Stimulated activated CD4-positive, alpha-beta T cell treated with anti-CD3 and anti-CD28 coated beads, TNF-alpha, amount 100 ng/mL, for 24 hours (primary cell): ENCODE measurements around the gene VEGFB.

ENCODE experiments used
- DNase-seq, 3 experiments: peaks; one replicate each; pipeline ENCODE4 v3.0.0-alpha.2; 2020; ENCODE audit warnings: low read depth in 3 of 3

Gene VEGFB

DNA sequence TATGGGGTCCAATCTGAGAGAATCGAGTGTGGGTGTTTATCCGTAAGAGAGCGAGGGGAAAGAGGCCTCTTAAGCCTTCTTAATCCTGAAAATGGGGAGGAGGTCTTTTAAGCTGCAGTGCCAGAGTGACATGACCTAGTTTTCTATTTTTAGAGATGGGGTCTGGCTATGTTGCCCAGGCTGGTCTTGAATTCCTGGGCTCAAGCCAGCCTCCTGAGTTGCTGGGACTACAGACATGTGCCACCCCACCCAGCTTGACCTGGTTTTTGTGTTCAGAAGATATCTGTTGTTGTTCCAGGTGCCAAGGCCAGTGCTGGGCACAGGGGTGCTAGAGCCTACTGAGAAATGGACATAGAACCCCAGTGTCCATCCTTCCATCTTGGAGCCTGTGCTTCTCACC is 48.7 kb downstream of the VEGFB start:
- DNase-seq, result no peak

DNA sequence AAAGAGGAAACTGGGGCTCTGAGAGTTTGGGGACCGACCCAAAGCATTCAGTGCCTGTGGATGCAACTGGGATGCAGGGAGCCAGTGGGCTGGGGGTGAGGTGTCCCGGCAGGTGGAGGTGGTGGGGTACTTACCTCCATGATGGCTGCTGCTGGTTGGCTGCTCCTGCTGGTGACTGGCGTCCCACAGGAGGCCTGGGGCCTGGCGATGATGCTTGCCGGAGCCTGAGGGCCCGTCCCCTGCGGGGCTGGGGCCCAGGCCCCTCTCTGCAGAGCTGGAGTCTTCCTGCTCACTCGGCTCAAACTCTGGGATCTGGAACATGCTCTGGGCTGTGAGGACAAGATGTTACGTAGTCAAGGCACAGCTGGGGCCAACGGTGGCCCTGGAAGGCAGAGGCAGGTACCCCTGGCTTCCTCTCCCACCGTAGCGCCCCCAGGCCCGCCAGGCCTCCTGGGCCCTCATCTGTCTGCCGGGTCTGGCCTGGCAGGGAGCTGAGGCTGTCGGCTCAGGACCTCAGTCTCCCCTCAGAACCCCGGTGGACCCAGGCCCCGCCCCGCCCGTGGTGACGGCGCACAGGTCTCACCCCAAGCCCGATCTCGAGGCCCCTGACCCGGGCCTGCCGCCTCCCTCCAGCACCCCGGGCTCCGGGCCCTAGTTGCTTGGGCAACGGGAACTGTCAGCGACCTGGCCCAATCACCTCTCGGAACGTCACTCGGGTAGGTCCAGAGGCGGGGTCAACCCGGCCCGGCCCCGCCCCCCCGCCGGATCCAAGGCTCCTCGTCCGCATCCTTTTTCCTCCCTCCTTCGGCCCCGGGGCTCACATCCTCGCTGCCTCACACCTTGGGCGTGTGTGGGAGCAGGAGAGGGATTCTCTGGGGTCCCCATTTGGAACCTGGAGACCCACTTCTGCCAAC is 49.9 kb downstream of the VEGFB start, which contains the start of gene BAD:
TSS of gene BAD (minus strand) at position 618 of the 914 bp plus-strand sequence. CDS start at position 321, 297 bp downstream.
- peak; percentile 85 to 94 (median 86) for DNase-seq

DNA sequence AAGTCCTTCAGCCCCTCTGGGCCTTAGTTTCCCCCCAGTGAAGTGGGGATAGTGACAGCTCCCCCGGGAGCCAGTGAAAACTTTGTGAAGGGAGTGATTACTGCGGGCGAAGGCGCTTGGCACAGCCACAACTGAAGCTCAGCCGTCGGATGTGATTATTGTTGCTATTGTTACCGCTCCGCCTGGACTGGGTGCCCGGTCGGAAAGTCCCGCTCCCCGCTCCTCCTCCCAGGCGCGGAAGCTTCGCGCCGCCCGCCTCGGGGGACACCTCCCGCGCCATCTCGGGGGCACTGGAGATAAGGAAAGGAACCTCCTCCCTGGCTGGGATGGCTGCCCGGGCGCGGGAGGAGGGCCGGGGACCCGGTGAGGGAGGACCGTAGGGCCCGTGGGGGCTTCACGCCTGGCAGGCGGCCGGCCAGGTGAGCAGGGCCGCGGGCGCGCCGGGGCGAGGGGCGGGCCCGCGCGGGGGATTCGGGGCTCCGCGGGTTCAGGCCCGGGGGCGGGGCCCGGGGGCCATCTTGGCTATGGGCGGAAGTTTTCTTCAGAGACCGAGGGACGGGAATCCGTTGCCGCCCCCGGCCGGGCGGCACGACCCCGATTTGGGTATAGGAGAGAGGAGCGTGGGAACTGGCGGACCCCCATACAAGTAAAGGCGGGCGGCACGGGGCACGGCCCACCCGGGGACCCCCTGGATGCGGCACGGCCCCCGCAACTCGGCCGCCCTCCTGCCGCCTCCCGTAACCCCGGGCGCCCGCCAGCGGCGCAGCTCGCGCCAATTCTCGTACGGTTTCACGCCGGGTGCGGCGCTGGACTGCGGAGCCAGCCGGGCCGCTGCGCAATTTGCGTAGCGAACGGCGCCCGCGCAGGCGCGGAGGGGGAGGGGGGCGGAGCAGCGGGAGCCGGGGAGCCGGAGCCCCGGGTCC is 50.8 kb downstream of the VEGFB start, which contains the start of gene GPR137:
TSS of gene GPR137 (plus strand) at position 887 of the 923 bp plus-strand sequence. CDS start 677 bp downstream, outside the sequence.
- DNase-seq, result peak; percentile 78 to 88 (median 84)

DNA sequence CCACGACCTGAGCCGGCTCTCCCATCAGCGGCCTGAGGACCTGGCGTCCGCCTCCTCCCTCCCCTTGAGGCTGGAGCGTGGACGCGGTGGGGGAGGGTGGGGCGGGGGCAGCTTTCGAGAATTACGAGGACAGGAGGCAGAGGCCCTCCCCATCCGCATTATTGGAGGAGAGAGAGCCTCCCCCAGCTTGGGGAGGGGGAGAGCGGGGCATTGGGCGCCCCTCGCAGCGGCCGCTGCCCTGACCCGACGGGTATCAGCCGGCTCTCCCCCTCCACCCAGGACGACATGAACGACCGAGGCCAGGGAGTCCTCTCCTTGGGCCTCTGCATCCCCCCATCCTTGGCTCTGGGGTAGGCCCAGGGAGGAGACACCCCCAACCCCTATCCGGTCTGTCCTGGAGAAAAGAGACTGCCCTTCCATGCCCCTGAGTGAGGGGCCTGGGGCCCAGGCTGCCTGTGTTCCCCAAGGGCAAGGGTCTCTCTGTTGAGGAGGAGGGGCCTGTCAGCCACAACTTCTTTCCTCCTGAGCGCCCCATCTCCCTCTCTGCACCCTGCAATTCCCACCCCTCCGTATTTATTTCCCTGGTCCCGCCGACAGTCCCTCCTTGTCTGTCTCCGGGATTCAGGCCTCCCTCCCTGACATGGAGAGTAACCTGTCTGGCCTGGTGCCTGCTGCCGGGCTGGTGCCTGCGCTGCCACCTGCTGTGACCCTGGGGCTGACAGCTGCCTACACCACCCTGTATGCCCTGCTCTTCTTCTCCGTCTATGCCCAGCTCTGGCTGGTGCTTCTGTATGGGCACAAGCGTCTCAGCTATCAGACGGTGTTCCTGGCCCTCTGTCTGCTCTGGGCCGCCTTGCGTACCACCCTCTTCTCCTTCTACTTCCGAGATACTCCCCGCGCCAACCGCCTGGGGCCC is 51.8 kb downstream of the VEGFB start:
- no peak for DNase-seq

DNA sequence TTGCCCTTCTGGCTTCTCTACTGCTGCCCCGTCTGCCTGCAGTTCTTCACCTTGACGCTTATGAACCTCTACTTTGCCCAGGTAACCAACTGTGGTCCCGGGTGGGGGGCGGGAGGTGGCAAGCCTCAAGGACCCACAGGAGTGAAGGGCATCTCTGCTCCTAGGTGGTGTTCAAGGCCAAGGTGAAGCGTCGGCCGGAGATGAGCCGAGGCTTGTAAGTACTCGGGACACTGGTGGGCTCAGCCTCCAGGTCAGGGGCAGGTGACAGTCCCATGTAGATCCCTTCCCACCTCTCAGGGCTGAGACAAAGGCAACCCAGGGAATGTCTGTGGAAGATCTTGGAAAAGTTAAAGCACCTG is 52.4 kb downstream of the VEGFB start:
- no peak for DNase-seq

DNA sequence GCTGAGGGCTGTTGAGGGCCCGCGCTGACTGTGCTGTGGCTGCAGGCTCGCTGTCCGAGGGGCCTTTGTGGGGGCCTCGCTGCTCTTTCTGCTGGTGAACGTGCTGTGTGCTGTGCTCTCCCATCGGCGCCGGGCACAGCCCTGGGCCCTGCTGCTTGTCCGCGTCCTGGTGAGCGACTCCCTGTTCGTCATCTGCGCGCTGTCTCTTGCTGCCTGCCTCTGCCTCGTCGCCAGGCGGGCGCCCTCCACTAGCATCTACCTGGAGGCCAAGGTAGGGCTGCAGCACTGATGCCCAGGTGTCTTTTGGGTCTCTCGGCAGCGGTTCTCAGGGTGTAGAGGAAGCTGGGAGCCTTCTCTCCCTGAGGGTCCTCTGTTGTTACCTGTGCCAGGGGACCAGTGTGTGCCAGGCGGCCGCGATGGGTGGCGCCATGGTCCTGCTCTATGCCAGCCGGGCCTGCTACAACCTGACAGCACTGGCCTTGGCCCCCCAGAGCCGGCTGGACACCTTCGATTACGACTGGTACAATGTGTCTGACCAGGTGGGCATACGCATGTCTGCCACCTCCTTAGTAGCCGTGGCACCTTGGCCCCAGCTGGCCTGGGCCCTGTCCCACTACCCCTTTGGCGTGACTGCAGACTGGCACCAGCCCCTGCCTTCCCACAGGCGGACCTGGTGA is 53.4 kb downstream of the VEGFB start:
- DNase-seq, result no peak

DNA sequence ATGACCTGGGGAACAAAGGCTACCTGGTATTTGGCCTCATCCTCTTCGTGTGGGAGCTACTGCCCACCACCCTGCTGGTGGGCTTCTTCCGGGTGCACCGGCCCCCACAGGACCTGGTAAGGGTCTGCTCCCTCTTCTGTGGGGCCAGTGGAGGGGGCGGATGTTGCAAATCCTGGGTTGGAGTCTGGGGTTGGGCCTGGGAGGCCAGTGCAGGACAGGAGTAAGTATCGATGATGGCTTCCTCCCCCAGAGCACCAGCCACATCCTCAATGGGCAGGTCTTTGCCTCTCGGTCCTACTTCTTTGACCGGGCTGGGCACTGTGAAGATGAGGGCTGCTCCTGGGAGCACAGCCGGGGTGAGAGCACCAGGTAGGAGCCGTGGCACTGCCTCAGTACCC is 54.0 kb downstream of the VEGFB start:
- DNase-seq, result no peak
